HG02870 (cell line): ENCODE results near the gene CEBPA.
"Not testable (repeated sequence)": the region's sequence is repeated elsewhere in the genome, so short reads cannot be mapped to it uniquely, and the experiment has no call there.

Source experiments
- ATAC-seq: cut with Tn5 transposase; IDR thresholded peaks from one replicate; pipeline ENCODE4 v1.9.1; 2021; ENCODE audit warnings: mild to moderate bottlenecking, moderate library complexity; ENCODE audit not compliant: unreplicated experiment

The CEBPA gene

DNA sequence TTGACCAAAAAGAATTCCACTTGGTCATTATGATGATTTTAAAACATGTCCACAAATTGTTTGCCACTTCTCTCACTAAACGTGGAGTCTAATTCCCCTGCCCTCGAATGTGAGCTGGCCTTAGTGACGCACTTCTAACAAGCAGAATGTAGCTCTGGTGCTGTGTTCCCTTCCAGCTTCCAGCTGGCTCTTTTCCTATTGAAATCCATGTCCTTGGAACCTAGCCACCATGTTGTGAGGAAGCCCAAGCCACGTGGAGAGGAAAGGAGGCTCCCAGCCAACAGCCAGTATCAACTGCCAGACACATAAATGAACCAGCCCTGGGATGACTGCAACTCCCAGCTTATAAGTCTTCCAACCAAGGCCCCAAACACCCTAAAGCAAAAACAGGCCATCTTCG, 23.6 kb upstream of the CEBPA start:
- ATAC-seq, result no peak

DNA sequence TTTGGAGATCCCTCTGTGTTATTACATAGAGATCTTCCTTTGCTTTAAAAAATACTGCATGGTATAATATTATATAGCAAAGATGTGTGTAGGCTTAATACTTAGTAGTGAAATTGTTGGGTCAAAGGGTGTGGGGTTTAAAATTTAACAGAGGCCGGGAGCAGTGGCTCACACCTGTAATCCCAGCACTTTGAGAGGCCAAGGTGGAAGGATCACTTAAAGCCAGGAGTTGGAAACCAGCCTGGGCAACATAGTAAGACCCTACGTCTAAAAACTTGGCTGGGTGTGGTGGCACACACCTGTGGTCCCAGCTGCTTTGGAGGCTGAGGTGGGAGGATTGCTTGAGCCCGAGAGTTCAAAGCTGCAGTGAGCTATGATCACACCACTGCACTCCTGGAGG, 22.3 kb upstream of the CEBPA start:
- no peak for ATAC-seq

DNA sequence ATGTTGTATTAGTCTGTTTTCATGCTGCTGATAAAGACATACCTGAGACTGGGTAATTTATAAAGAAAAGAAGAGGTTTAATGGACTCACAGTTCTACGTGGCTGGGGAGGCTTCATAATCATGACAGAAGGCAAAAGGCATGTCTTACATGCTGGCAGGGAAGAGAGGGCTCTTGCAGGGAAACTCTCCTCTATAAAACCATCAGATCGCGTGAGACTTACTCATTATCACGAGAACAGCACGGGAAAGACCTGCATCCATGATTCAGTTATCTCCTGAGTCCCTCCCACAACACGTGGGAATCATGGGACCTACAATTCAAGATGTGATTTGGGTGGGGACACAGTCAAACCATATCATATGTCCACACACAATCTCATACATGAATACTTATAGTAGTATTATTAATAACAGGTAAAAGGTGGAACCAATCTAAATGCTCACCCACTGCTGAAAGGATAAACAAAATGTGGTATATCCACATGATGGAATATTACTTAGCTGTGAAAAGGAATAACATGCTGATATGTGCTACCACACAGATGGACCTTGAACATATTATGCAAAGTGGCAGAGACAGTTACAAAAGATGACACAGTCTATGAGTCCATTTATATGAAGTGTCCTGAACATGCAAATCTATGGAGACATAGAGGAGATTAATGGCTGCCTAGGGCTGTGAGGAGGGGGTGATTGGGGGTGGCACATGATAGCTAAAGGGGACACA, 20.9 kb upstream of the CEBPA start:
- ATAC-seq, result no peak

GRCh38 chr19:33320636-33321035, 18.3 kb upstream of the CEBPA start:
- no peak for ATAC-seq

GRCh38 chr19:33317991-33318390, 15.7 kb upstream of the CEBPA start:
- ATAC-seq, result not testable (repeated sequence)

- ATAC-seq, result no peak
These were observed 15.2 kb upstream of the CEBPA start for GRCh38 chr19:33317517-33317916.

- ATAC-seq, result no peak
These were observed 14.4 kb upstream of the CEBPA start for GRCh38 chr19:33316541-33317264.

DNA sequence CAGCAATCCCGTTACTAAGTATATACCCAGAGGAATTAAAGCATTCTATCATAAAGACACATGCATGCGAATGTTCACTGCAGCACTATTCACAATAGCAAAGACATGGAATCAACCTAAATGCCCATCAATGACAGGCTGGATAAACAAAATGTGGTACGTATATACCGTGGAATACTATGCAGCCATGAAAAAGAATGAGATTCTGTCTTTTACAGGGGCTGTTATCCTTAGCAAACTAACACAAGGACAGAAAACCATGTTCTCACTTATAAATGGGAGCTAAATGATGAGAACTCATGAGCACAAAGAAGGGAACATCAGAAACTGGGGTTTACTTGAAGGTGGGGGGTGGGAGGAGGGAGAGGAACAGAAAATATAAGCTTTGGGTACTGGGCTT, 10.5 kb upstream of the CEBPA start:
- ATAC-seq, result not testable (repeated sequence)

DNA sequence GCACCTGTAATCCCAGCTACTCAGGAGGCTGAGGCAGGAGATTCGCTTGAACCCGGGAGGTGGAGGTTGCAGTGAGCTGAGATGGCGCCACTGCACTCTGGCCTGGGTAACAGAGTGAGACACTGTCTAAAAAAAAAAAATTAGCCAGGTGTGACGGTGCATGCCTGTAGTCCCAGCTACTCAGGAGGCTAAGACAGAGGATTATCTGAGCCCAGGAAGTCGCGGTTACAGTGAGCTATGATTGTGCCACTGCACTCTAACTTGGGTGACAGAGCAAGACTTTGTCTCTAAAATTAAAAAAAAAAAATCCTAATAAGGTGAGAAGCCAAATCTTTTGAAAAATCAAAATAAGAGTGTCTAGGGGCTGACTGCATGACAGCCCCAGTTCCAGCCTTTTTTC, 9.7 kb upstream of the CEBPA start:
- ATAC-seq, result no peak

DNA sequence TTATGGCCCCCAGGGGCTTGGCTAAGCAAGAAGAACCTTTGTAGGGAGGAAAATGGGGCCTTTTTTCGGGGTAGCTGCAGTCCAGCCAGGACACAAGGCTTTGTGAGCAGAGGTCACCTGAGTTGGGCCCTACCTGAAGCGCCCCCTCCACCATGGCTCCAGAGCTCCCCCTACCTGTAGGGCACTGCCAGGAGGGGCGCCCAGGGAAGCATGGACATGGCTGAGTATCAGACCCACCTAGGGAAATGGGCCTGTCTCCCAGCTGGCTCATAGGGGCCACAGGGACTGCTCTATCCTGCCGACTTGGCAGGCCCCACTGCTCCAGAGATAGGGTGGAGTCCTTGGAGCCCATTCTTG, 9.0 kb upstream of the CEBPA start:
- no peak for ATAC-seq

- no peak for ATAC-seq
These were observed 8.4 kb upstream of the CEBPA start for GRCh38 chr19:33310606-33311325.

DNA sequence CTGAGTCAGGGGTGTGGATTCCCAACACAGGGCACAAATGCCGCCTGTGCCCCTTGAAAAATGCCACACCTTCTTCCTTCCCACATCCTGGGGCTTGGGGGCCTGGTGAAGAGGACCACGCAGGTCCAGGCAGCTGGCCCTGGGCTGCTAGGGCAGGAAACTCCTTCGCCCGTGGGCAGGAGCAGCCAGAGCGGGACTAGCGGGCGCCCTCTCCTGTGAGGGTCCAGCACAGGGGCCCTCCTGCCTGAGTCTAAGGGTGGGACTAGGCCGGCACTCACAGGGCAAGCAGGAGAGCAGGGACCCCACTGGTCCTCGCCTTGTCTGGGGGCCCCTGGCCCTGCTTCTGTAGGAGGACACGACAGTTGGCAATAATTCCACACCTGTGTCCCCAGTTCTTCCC, 7.5 kb upstream of the CEBPA start:
- ATAC-seq, result no peak

DNA sequence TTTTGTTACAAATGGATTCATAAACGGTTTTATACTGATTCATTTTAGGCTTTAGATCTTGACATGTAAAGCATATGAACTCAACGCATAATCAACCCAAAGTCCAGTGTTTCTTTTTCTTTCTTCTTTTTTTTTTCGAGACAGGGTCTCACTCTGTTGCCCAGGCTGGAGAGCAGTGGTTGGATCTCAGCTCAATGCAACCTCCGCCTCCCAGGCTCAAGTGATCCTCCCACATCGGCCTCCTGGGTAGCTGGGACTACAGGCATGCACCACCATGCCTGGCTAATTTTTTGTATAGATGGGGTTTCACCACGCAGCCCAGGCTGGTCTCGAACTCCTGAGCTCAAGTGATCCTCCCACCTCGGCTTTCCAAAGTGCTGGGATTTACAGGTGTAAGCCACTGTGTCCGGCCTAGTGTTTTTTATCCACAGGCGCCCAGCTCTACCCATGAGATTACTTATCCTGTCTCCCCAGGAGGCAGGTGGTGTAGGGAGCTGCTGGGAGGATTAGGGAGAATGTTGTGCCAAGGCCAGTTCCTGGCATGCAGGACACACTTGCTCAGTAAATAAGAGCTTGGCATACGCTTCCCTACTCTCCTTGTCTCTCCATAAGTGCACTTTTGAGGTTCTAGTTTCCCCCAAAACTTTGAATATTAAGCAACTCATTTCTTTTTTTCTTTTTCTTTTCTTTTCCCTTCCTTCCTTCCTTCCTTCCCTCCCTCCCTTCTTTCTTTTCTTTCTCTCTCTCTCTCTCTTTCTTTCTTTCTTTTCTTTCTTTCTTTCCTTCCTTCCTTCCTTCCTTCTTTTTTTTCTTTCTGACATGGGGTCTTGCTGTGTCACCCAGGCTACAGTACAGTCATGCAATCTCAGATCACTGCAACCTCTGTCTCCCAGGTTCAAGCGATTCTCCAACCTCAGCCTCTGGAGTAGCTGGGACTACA, 4.8 kb upstream of the CEBPA start:
- no peak for ATAC-seq

DNA sequence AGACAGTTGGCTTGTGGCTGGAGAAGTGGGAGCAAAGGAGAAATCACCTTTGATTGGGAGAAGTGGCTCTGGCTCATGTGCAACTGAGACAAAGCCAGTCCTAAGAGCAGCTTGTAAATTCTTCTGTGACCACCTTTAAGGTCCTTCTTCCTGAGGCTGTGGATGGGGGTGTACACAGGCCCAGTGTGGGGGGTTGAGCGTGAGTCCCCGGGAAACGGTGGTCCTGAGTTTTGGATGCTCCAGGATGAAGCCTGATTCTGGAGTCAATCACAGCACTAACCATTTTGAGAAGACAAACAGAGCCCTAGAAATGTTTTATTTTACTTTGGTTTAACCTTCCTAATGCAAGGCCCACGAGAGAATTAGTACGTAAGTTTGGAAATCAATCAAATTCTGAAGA, 3.9 kb upstream of the CEBPA start:
- no peak for ATAC-seq

DNA sequence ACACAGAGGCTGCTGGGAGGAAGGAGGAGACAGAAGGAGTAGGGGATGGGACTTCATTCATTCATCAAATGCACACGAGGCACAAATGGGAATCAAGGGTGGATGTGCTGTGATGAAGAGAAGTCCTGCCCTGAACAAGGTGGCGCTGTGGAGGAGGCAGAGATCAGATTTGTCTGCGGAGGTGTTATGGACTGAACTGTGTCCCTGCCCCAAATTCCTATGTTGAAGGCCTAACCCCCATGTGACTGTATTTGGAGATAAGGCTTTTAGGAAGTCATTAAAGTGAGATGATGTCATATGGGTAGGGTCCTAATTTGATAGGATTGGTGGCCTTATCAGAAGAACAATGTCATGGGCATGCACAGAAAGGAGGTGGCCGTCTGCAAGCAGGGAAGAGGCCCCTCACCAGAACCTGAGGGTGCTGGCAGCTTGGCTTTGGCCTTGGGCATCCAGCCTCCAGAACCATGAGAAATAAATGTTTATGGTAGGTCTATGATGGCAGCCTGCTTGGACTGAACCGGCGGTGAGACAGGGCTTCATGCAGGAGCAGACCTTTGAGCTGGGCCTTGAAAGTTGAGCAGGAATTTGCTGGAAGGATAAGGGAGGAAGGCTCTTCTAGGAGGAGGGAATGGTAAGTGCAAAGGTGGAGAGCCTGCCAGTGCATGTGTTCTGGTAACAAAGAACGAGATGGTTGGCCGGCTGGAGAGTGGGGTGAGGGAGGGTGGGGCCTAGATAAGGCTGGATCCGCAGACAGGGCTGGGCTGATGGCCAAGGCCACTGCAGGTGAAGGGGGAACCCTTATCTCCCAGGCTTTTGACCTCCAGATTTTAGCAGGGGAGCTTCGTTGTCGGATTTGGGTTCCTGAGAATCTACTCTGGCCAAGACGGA, 2.7 kb upstream of the CEBPA start:
- no peak for ATAC-seq

- ATAC-seq, result no peak
These were observed 2.0 kb upstream of the CEBPA start for GRCh38 chr19:33304371-33304759.

DNA sequence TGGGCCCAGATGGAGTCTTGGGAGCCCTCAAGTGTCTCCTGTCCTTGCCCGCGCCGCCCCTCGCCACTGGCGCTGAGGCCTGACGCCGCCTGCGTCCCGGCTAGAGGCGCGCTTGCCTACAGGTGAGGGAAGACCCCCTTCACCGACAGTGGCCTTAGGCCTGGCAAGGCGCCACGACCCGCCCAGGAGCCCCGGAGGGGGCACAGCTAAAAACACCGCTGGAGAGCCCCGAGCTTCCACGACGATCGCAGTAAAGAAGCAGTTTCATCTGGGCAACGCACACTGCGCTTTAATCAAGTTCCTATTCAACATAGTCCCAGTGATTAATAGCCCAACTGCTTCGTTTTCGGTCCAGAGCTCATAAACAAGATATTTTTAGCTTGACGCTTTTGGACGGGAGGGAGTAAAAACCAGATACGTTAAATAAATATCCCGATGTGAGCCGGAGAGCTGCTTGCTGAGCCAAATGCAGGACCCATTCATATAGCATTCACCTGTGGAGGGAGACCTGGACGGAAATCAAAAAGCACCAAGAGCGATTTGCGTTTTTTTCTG, 1.5 kb upstream of the CEBPA start:
- no peak for ATAC-seq

DNA sequence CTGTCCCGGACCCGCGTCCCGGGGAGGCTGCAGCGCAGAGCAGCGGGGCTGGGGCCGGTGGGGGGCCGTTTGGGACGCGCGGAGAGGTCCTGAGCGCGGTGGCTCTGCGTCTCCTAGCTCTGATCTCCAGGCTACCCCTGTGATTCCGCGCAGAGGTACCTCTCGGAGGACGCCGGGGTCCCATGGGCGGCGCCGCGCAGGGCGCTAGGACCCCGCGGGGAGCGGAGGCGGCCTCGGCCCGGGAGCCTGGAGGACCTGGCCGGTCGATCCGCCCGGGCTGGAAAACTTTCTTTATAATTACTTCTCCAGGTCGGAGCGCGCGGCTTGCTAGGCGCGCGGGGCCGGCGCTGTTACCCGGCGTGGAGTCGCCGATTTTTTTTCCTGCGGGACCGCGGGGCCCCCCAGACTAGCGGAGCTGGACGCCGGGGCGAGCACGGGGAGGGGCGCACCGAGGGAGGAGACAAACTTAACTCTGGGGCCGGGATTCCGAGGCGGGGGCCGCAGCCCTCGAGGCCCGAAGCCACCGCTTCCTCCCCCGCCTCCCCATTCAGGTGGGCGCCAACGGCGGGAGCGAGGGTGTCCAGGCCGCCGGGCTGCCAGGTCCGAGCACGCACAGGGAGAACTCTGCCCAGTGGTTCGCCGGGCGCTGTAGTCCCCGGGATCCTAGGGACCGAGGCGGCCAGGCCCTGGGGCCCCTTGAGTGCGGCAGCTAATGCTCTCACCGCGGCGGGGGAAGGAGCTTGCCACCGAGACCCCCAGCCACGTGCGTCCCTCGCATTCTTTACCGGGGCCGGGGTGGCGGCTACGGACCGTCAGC, 848 bp upstream of the CEBPA start:
- ATAC-seq, result no peak

- ATAC-seq, result no peak
These were observed 497 bp downstream of the CEBPA start for GRCh38 chr19:33301900-33302174.
